Gastroesophageal sphincter (tissue), 4 donors: Measurements from ENCODE around the gene C2orf76. TPM values are rescaled to one million over a fixed set of nuclear protein-coding genes. Genes with fewer than 3 reads are reported as not detected.

Experiments used
- ATAC-seq: fragments of 150-250 bp; one replicate; pipeline ENCODE4 v1.9.1; 2016; ENCODE audit warnings: mild to moderate bottlenecking, moderate library complexity
- H3K27ac ChIP-seq, 4 donors: fragments of 200-600 bp; sonication (generic) in 3 of 4; 1 replicate in 3 of 4; 2 replicates in 1 of 4; pipeline ENCODE4 v1.5.1; 2016 to 2019
- H3K27me3 ChIP-seq: fragments of 200-600 bp; sonication (generic); one replicate; pipeline ENCODE4 v1.5.1; 2019
- H3K36me3 ChIP-seq, 2 donors: fragments of 200-600 bp; sonication (generic); one replicate each; pipeline ENCODE4 v1.5.1; 2019; ENCODE audit warnings: control low read depth in 1 of 2
- H3K4me1 ChIP-seq, 3 donors: fragments of 200-600 bp; sonication (generic); 1 replicate in 2 of 3; 2 replicates in 1 of 3; pipeline ENCODE4 v1.5.1; 2016 to 2019; ENCODE audit warnings: control low read depth in 2 of 3
- H3K4me3 ChIP-seq, 2 donors: fragments of 200-600 bp; sonication (generic); one replicate each; pipeline ENCODE4 v1.5.1; 2019; ENCODE audit warnings: mild to moderate bottlenecking in 1 of 2, moderate library complexity in 1 of 2
- H3K9me3 ChIP-seq, 3 donors: fragments of 200-600 bp; sonication (generic); one replicate each; pipeline ENCODE4 v1.5.1; 2017 to 2019; ENCODE audit warnings: control low read depth in 2 of 3
- CTCF ChIP-seq, 4 experiments: fragments of 200-600 bp in 2 of 4; fragments of 450-650 bp in 2 of 4; sonication (generic) in 1 of 4; IDR thresholded peaks; one replicate each; pipeline ENCODE4 v1.5.1; 2017 to 2019; ENCODE audit warnings: antibody characterized with exemption in 4 of 4, mild to moderate bottlenecking in 2 of 4, moderate library complexity in 2 of 4
- EP300 ChIP-seq: sonication (generic); formaldehyde crosslinking; IDR thresholded peaks from one replicate; pipeline ENCODE4 v1.6.1; 2017; ENCODE audit warnings: antibody characterized with exemption, mild to moderate bottlenecking
- POLR2A ChIP-seq, 2 donors: fragments of 450-650 bp; IDR thresholded peaks; one replicate each; pipeline ENCODE4 v1.6.1; 2017; ENCODE audit warnings: antibody characterized with exemption in 2 of 2, mild to moderate bottlenecking in 2 of 2, moderate library complexity in 1 of 2
- POLR2AphosphoS5 ChIP-seq: sonication (generic); formaldehyde crosslinking; IDR thresholded peaks from one replicate; pipeline ENCODE4 v1.6.1; 2017; ENCODE audit warnings: antibody characterized with exemption
- WGBS, 2 donors: methylation state at CpG; one replicate each; pipeline ENCODE4 v1.1.5; 2018; ENCODE audit warnings: low coverage in 1 of 2; 5-methylcytosine and 5-hydroxymethylcytosine counted together
- total RNA-seq, 4 donors: library from RNA; depleted of rRNA; stranded (reverse); fragments of >200 nt; gene quantifications; one replicate each; pipeline ENCODE4 v1.1.0, GENCODE V29; 2016

The C2orf76 gene
- total RNA-seq, 4 donors from 2014 or later, result 9.2 to 17.3 (median 11.9) TPM

- WGBS, 2 donors, result 67 to 93% methylated on average over 3 to 12 of the region's 12 CpGs
- peaks cover 0 to 8% of the 10 kb centered on the region in 2 donors for H3K36me3 ChIP-seq
- TF ChIP-seq EP300, result no peak
- TF ChIP-seq POLR2A (IDR thresholded peaks at IDR 0.05), result no peak
- TF ChIP-seq POLR2AphosphoS5, result no peak
- no peak for TF ChIP-seq CTCF (IDR thresholded peaks at IDR 0.05)
- H3K9me3 ChIP-seq, result no peaks in the 10 kb centered on the region
- H3K27me3 ChIP-seq, result no peaks in the 10 kb centered on the region
- H3K4me3 ChIP-seq, result no peak overlapping the region
- H3K27ac ChIP-seq, result no peak overlapping the region
- no peak for ATAC-seq
- H3K4me1 ChIP-seq, result no peaks in the 10 kb centered on the region
Measured at GRCh38 chr2:119305497-119306195, 61.0 kb downstream of the C2orf76 start.

- ATAC-seq, result no peak
- H3K9me3 ChIP-seq, result no peaks in the 10 kb centered on the region
- H3K27me3 ChIP-seq, result no peaks in the 10 kb centered on the region
- H3K4me1 ChIP-seq, result no peaks in the 10 kb centered on the region
- peaks cover 0 to 7% of the 10 kb centered on the region in 2 donors for H3K36me3 ChIP-seq
- WGBS, 2 donors, result 78 to 95% methylated on average over 2 of the region's 2 CpGs
- H3K27ac ChIP-seq, result no peak overlapping the region
- TF ChIP-seq CTCF (IDR thresholded peaks at IDR 0.05) (no peak), POLR2AphosphoS5 (no peak), POLR2A (IDR thresholded peaks at IDR 0.05) (no peak), EP300 (no peak)
- H3K4me3 ChIP-seq, result no peak overlapping the region
Measured at GRCh38 chr2:119304847-119305246, 61.8 kb downstream of the C2orf76 start.

GRCh38 chr2:119301413-119301812 is 65.2 kb downstream of the C2orf76 start:
- TF ChIP-seq POLR2A (IDR thresholded peaks at IDR 0.05) (no peak), EP300 (no peak), CTCF (IDR thresholded peaks at IDR 0.05) (no peak), POLR2AphosphoS5 (no peak)
- H3K9me3 ChIP-seq, result no peaks in the 10 kb centered on the region
- WGBS, 2 donors, result 89 to 98% methylated on average over 4 to 5 of the region's 6 CpGs

GRCh38 chr2:119295688-119296375 is 70.8 kb downstream of the C2orf76 start:
- no peak for ATAC-seq
- WGBS, 2 donors, result 71 to 76% methylated on average over 9 to 10 of the region's 10 CpGs
- Histone ChIP-seq H3K36me3 (peaks cover 0 to 15% of the 10 kb centered on the region in 2 donors), H3K27ac (no peak overlapping the region), H3K9me3 (no peaks in the 10 kb centered on the region), H3K4me1 (peaks cover 0 to 19% (median 0%) of the 10 kb centered on the region in 3 donors), H3K27me3 (no peaks in the 10 kb centered on the region), H3K4me3 (no peak overlapping the region)
- TF ChIP-seq CTCF (IDR thresholded peaks at IDR 0.05), result no peak
- no peak for TF ChIP-seq POLR2AphosphoS5
- TF ChIP-seq EP300, result no peak
- no peak for TF ChIP-seq POLR2A (IDR thresholded peaks at IDR 0.05)

More at GRCh38 chr2:119301413-119301812, 65.2 kb downstream of the C2orf76 start:
- Histone ChIP-seq H3K27ac (no peak overlapping the region), H3K4me1 (no peaks in the 10 kb centered on the region), H3K4me3 (no peak overlapping the region), H3K36me3 (peaks cover 0 to 7% of the 10 kb centered on the region in 2 donors), H3K27me3 (no peaks in the 10 kb centered on the region)
- no peak for ATAC-seq

GRCh38 chr2:119294671-119295070 is 72.0 kb downstream of the C2orf76 start:
- TF ChIP-seq POLR2AphosphoS5, result no peak
- TF ChIP-seq POLR2A (IDR thresholded peaks at IDR 0.05), result no peak
- WGBS, 2 donors, result 82 to 93% methylated on average over 3 to 11 of the region's 14 CpGs
- Histone ChIP-seq H3K27ac (no peak overlapping the region), H3K4me3 (no peak overlapping the region), H3K36me3 (peaks cover 0 to 15% of the 10 kb centered on the region in 2 donors), H3K9me3 (no peaks in the 10 kb centered on the region), H3K27me3 (no peaks in the 10 kb centered on the region), H3K4me1 (peaks cover 0 to 26% (median 0%) of the 10 kb centered on the region in 3 donors)
- no peak for ATAC-seq
